ENCODE data around the gene CPZ. TPM values are rescaled to one million over a fixed set of nuclear protein-coding genes. Genes with fewer than 3 reads are reported as not detected.

Gene CPZ
- total RNA-seq, 1 donor from 2014 or later = 0.67 TPM

GRCh38 chr4:8588196-8588470 lies 4.4 kb upstream of the CPZ start:
- Histone ChIP-seq H3K4me3 (ENCODE audit: low read depth, low read length) (no peak overlapping the region), H3K27me3 (ENCODE audit: control insufficient read depth, insufficient read depth, low read length) (peaks cover 68% of the 10 kb centered on the region), H3K36me3 (ENCODE audit: control insufficient read depth, insufficient read depth, low read length) (no peaks in the 10 kb centered on the region)
- TF ChIP-seq, protein P1, sequence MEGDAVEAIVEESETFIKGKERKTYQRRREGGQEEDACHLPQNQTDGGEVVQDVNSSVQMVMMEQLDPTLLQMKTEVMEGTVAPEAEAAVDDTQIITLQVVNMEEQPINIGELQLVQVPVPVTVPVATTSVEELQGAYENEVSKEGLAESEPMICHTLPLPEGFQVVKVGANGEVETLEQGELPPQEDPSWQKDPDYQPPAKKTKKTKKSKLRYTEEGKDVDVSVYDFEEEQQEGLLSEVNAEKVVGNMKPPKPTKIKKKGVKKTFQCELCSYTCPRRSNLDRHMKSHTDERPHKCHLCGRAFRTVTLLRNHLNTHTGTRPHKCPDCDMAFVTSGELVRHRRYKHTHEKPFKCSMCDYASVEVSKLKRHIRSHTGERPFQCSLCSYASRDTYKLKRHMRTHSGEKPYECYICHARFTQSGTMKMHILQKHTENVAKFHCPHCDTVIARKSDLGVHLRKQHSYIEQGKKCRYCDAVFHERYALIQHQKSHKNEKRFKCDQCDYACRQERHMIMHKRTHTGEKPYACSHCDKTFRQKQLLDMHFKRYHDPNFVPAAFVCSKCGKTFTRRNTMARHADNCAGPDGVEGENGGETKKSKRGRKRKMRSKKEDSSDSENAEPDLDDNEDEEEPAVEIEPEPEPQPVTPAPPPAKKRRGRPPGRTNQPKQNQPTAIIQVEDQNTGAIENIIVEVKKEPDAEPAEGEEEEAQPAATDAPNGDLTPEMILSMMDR (IDR thresholded peaks at IDR 0.05; ENCODE audit: insufficient read depth, low read length, poor library complexity, severe bottlenecking) = no peak
- DNase-seq (ENCODE audit: low read depth) = no peak

- TF ChIP-seq, protein P1 (IDR thresholded peaks at IDR 0.05; ENCODE audit: insufficient read depth, low read length, poor library complexity, severe bottlenecking) = no peak
- Histone ChIP-seq H3K4me3 (ENCODE audit: low read depth, low read length) (no peak overlapping the region), H3K27me3 (ENCODE audit: control insufficient read depth, insufficient read depth, low read length) (peaks cover 80% of the 10 kb centered on the region), H3K36me3 (ENCODE audit: control insufficient read depth, insufficient read depth, low read length) (no peaks in the 10 kb centered on the region)
- DNase-seq (ENCODE audit: low read depth) = no peak
Observed at GRCh38 chr4:8589336-8589735, 3.2 kb upstream of the CPZ start.

DNA sequence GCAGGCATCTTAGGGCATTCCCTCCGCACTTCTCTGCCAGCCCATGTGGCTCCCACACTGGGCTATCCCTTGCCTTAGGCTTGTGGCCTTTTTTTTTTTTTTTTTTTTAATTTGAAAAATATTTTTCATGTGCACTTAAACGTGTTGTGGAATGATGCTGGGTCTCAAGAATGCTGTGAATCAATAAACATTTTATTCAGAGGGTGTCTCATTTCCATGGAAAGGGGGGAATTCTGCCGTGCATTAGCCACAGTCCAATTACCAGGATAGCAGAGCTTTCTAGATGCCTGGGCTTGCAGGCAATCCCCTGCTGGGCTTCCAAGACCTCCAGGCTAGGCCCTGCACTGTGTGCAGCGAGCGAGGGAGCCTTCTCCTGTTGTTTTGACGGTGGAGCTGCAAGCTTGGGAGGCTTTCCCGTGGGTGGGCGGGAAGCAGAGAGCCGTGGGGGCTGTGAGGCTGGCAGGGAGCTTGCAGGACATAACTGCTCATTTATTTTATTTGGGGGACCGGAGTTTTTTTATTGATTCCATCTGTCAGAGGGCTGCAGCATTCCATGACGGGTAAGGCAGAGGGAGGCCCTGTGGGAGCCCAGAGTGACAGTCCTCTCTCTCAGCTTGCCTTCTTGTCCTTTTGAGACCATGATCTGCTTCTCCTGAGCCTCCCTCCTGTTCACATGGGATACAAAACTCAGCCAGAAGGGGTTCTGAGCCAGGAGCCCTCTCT lies 2.6 kb upstream of the CPZ start:
- H3K27me3 ChIP-seq (ENCODE audit: control insufficient read depth, insufficient read depth, low read length) = peaks cover 76% of the 10 kb centered on the region
- DNase-seq (ENCODE audit: low read depth) = no peak
- no peaks in the 10 kb centered on the region for H3K36me3 ChIP-seq (ENCODE audit: control insufficient read depth, insufficient read depth, low read length)
- TF ChIP-seq, protein P1 (IDR thresholded peaks at IDR 0.05; ENCODE audit: insufficient read depth, low read length, poor library complexity, severe bottlenecking) = no peak
- no peak overlapping the region for H3K4me3 ChIP-seq (ENCODE audit: low read depth, low read length)

GRCh38 chr4:8590546-8590880 lies 2.1 kb upstream of the CPZ start:
- DNase-seq (ENCODE audit: low read depth) = no peak
- TF ChIP-seq, protein P1 (IDR thresholded peaks at IDR 0.05; ENCODE audit: insufficient read depth, low read length, poor library complexity, severe bottlenecking) = no peak
- Histone ChIP-seq H3K4me3 (ENCODE audit: low read depth, low read length) (no peak overlapping the region), H3K36me3 (ENCODE audit: control insufficient read depth, insufficient read depth, low read length) (no peaks in the 10 kb centered on the region), H3K27me3 (ENCODE audit: control insufficient read depth, insufficient read depth, low read length) (peaks cover 72% of the 10 kb centered on the region)

- H3K27me3 ChIP-seq (ENCODE audit: control insufficient read depth, insufficient read depth, low read length) = peaks cover 67% of the 10 kb centered on the region
- DNase-seq (ENCODE audit: low read depth) = no peak
- H3K36me3 ChIP-seq (ENCODE audit: control insufficient read depth, insufficient read depth, low read length) = no peaks in the 10 kb centered on the region
- TF ChIP-seq, protein P1 (IDR thresholded peaks at IDR 0.05; ENCODE audit: insufficient read depth, low read length, poor library complexity, severe bottlenecking) = no peak
- no peak overlapping the region for H3K4me3 ChIP-seq (ENCODE audit: low read depth, low read length)
Observed at GRCh38 chr4:8591114-8591513, 1.5 kb upstream of the CPZ start.
